Dedifferentiated amniotic fluid mesenchymal stem cell (primary cell): ENCODE measurements around the gene MAP1LC3A.
"Not testable (repeated sequence)": the region's sequence is repeated elsewhere in the genome, so short reads cannot be mapped to it uniquely, and the experiment has no call there.

ENCODE experiments used
- DNase-seq: peaks from one replicate; pipeline ENCODE4 v3.0.0-alpha.2; 2016; ENCODE audit errors: extremely low spot score

Gene MAP1LC3A

GRCh38 chr20:34558320-34559218 is at the start of gene MAP1LC3A:
Gene MAP1LC3A (plus strand): TSS chr20:34558718. CDS start chr20:34558869, 151 bp downstream.
- DNase-seq: peak; percentile 94

GRCh38 chr20:34510575-34510974 is 47.9 kb upstream of the MAP1LC3A start:
- no peak for DNase-seq

- no peak for DNase-seq
Measured at GRCh38 chr20:34511891-34512265, 46.6 kb upstream of the MAP1LC3A start.

- no peak for DNase-seq
Measured at GRCh38 chr20:34512266-34512954, 46.1 kb upstream of the MAP1LC3A start.

GRCh38 chr20:34512955-34513419 is 45.5 kb upstream of the MAP1LC3A start:
- no peak for DNase-seq

GRCh38 chr20:34514034-34514433 is 44.5 kb upstream of the MAP1LC3A start:
- DNase-seq: not testable (repeated sequence)

GRCh38 chr20:34514897-34515483 is 43.5 kb upstream of the MAP1LC3A start:
- no peak for DNase-seq

GRCh38 chr20:34515484-34516246 is 42.9 kb upstream of the MAP1LC3A start:
- no peak for DNase-seq

- DNase-seq: peak; percentile 98
Measured at GRCh38 chr20:34516247-34517113, 42.0 kb upstream of the MAP1LC3A start, which contains the start of gene DYNLRB1. Gene DYNLRB1 (plus strand): TSS chr20:34516422. CDS start chr20:34516459, 37 bp downstream.

- no peak for DNase-seq
Measured at GRCh38 chr20:34517114-34517505, 41.4 kb upstream of the MAP1LC3A start.

GRCh38 chr20:34518863-34519262 is 39.7 kb upstream of the MAP1LC3A start:
- DNase-seq: not testable (repeated sequence)

GRCh38 chr20:34519841-34520240 is 38.7 kb upstream of the MAP1LC3A start:
- DNase-seq: not testable (repeated sequence)

- DNase-seq: peak; percentile 51
Measured at GRCh38 chr20:34522969-34523871, 35.3 kb upstream of the MAP1LC3A start.

- no peak for DNase-seq
Measured at GRCh38 chr20:34524426-34524825, 34.1 kb upstream of the MAP1LC3A start.

- DNase-seq: no peak
Measured at GRCh38 chr20:34525342-34525708, 33.2 kb upstream of the MAP1LC3A start.

- DNase-seq: peak; percentile 95
Measured at GRCh38 chr20:34525709-34526416, 32.7 kb upstream of the MAP1LC3A start.

- no peak for DNase-seq
Measured at GRCh38 chr20:34526466-34526865, 32.1 kb upstream of the MAP1LC3A start.

GRCh38 chr20:34527016-34527415 is 31.5 kb upstream of the MAP1LC3A start:
- DNase-seq: no peak

- DNase-seq: no peak
Measured at GRCh38 chr20:34528921-34529297, 29.6 kb upstream of the MAP1LC3A start.
